GM18870 (cell line): ENCODE data around the gene PPIP5K1.

Experiments used
- ATAC-seq: cut with Tn5 transposase; IDR thresholded peaks from one replicate; pipeline ENCODE4 v1.9.1; 2021; ENCODE audit warnings: moderate library complexity; ENCODE audit not compliant: unreplicated experiment

The PPIP5K1 gene

DNA sequence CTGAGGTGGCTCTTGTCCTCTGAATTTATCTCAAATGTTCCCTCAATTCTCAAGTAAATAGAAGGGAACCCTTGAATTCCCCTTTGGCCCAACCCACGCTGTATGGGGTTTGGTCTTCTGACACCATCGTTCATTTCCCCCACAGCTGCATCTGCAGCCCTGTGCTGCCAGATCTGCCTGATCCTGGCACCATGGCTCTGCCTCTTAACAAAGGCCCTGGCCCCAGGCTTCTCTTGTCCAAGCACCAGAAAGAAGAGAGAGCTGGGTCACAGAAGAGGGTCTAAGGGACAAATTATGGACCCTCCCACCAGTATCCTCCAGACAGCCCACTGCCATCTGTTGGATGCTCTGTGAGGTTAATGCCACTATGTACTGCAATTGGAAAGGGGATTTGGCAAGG is 70.8 kb downstream of the PPIP5K1 start:
- ATAC-seq, result no peak

DNA sequence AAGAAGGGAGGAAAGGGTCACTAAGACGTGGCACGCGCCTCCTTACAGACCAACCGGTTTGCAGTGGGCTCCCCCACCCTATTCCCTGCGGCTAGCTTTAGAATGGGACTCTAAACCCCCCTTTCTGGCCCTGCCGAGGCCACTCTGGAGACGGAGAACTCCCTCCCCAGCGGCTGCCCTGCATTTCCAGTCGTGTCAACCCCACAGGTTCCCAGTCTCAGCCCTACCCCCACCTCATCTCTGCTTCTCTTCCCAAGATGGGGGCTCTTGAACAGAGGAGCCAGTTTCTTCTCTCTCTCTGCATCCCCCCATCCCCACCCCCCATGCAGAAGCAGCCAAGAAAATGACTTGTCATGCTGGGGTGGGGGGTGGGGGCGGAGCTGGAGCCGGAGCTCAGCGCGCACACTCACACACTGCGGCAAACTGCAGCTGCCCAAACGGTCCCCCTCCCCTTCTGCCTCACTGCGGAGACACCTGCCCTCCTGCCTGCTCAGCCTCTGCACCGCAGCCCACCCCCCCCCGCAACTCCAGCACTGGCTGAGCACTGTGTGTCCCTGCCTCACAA is 71.7 kb downstream of the PPIP5K1 start:
- ATAC-seq, result no peak

DNA sequence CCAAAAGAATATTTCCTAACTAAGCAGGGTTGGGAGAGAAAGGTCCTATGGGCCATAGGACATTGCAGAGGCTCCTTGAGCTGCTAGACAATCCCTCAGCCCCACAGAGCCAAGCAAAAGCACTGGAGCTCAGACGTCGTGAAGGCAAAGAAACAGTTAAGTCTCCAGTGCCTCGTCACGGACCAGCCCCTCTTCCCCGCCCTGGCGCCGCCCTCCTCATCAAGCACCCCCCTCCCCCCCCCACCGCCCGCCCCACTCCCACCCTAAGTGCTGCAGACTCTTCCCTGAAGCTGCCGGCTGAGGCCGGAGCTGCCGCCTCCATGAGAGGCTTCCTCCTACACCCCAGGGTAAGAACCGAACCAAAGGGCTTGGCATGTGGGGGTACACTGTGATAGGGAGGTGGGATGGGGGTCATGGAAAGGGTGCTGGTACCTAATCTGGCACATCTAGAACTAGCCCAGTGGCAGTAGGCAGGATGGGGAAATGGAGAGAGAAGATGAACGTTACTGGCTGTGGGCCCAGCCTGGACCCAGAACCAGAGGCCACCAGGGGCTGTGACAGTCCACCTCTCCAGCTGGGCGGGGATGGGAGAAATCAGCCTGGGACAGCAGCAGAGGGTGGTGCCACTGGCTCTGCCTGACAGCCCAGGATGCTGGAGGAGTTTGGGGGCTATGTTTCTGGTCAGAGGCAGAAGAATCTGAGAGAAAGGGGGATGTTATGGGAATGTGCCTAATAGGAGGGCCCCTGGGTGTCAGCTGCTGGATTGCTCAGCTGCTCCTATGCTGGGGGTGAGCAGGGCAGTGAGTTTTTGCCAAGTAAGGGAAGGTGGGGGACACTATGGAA is 72.4 kb downstream of the PPIP5K1 start, which contains the start of gene MAP1A:
TSS of gene MAP1A (plus strand) at position 255 of the 843 bp plus-strand sequence. CDS start 3,866 bp downstream, outside the sequence.
- ATAC-seq, result no peak

DNA sequence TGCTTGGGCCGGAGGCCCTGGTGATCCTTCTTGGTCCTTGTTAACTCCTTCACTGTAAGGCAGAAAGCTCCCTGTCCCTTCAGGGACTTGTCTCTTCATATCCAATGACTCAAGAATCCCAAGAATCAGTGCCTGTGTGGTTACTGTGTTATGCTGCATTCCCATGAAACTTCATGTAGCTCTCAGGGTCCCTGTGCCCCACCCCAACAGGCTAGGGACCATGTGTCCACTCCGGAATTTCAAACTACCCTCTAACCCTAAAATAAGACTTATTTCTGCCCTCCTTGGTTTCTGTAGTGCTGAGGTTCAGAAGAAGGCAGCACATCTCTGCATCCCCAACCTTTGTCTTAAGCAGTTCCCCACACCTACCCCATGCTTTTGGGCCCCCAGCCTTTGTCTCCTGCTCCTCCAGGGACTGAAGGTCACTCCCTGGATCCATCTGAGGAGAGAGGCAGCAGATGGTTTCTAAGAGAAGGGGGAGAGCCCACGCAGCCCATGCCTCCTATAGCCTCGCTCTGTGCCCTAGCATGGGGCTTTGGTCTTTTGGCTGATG is 73.1 kb downstream of the PPIP5K1 start:
- ATAC-seq, result no peak

DNA sequence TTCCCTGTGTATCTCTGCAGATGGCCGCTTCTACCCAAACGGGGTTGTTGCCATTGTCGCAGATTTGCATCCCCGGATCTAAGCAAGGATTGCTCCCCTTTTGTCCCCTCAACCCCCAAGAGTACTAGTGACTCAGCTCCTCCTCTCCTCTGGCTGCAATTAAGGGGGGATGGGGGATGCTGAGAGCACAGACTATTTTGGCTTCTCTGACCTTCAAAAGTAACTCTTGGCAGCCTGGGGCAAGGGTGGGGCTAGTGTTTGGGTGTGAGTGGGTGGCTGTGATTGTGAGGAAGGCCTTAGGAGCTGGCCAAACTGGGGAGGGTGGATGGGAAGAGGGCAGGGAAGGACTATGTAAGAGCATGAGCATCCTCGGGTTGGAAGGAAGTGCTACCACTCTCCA is 73.8 kb downstream of the PPIP5K1 start:
- ATAC-seq, result no peak

DNA sequence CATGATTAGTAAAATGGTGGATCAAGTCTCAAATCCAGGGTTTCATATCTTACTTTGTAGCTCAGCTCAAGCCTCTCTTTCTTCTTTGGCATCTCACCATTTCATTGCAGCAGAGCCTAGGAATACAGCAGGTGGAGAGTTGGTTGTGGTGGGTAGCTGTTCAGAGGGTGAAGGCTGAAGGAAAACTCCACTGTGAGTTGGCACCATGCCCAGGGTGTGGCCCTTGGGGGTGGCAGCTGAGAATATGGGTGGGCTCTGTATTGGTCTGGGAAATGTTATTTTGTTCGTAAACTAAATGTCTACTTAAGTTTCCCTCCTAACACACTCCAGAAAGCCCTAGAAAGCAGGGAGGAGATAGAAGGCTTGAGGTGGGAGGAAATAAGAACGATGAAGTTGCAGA is 74.3 kb downstream of the PPIP5K1 start:
- no peak for ATAC-seq

DNA sequence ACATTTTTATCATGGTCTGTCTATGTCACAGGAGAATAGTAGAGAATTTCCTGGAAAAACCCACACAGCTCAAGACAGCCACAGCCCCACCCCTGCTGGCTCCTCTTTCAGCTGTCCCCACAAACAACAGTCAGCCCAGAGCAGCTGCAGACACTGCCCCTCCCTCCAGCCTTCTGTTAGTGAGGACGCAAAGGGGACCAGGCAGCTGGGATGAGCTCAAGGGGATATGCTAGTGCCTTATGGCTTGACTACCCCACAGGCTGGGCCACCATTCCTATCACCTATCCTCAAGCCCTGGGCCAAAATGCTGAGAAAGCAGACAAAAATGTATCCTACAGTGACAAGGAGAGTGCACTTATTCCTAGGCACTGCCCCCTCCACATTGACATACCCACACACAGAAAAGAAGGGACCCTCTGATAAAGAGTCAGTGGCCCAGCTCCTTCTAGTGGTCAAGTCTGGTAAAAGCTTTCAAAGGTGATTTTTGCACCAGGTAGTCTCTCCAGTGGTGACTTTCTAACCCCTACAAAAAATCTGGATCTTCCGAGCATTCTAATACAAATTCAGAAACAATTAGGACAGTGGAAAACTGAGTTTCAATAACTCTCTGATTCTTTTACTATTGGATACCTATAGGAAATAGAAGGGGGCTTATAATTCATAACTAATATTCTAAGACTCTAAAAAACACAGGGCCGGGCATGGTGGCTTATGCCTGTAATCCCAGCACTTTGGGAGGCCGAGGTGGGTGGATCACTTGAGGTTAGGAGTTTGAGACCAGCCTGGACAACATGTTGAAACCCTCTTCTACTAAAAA is 75.6 kb downstream of the PPIP5K1 start:
- no peak for ATAC-seq

DNA sequence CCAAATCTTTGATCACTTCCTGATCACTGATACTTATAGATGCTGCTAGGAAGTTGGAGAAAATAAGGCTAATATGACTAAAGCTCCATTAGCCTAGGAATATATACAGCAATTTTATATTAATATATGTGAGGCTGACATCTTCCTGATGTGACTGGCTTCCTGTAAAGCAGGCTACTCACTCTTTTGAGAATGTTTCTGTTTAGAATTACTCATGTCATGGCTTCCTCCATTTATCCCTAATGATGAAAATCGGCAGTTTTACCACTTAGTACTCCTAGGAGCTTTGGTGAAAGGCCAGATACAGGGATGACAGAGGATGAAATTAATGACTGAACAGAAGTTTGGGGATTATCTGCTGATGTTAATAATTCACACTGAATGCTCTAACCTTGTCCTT is 76.5 kb downstream of the PPIP5K1 start:
- no peak for ATAC-seq

DNA sequence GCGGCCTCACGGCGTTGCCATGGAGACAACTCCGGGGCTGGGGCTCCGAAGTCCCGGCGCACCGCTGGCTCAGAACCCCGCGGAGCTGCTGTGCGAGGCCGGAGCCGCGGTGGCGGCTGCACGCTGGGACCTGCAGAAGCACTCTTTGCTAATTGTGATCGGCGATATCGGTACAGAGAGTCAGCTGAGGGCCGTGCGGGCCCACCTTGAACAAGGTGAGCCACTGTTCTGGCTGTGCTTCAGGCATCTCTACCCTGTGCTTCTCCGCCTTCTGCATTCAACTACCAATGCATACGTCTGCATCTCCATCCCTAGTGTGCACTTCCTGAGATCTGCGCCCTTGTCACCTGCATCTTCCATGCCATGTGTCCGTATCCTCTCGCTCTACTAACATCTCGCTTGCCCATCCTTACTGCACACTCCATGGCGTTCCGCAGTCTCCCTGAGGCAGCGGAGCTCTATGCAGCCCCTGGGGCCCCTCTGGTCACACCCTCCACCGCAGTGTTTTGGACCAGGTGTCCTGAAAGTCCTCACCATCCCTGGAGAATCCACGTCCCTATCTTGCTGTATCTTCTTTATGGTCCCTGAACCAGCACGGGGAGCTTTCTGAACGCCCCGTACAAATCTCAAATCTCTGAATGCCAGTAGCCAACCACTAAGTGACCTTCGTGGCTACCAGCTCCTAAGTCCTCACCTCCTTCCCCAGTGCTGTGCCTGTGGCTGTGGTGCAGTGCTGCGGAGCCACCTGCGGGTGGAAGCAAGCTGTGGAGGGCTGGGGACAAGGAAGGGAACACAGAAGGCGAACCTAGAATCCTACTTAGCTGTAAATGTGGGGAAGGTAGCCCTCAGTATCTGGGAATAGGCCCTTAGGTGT is 78.8 kb downstream of the PPIP5K1 start:
- ATAC-seq, result peak; percentile 29

DNA sequence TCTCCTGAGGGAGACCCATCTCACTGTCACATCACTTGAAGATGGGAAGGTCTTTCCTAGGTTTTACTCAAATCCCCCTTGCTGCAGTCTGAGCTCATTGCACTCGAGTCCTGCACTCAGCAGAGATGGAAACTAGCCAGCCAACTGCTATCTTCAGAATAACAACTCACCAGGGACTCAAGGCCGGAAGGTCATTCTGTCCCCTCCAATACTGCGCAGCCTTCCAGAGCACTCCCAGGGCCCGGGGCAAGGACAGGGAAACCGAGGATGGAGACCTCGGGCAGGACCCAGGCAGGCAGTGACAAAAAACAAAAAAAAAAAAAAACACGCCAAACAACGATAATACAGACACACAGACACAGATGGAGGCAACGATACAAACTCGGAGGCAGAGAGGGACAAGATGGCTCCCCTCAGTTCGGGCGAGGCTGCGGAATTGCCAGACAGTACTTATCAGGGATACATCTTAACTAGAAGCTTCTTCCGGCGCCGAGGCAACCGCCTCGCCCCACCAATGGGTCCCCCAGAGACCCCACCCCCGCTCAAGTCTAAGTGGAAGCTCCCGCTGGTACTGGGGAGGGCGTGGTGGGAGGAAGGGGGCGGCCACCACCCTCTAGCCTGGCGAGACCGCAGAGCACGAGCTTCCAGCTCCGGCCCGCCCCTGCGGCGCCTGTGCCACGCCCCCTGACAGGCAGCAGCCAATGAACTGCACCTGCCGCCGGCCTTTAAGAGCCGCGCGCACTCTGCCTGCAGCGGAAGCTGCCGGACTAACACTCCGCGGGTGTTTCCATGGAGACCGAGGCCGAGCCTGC is 79.6 kb downstream of the PPIP5K1 start:
- peak; percentile 88 for ATAC-seq

DNA sequence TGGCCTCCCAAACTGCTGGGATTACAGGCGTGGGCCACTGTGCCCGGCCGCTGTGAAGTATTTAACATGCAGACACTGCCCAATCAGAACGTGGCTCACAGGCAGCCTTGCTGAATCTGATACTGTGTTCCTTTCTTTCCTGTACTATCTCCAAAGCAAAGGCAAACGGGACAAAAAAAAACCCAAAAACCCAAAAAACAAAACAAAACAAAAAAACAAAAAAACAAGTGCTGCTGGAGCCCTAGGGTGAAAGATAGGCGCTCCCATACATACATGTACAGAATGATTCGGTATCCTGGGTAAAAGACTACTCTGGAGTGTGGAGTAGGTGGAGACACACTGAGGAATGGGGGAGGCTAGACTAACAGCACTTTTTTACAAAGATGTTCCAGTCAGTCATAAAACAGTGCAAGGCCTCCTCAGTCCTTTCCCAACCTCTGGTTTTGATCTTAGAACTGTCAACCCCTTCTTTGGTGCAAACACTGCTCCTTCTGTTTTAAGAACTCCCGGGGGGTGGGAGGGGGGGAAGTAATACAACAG is 80.3 kb downstream of the PPIP5K1 start:
- ATAC-seq, result no peak

DNA sequence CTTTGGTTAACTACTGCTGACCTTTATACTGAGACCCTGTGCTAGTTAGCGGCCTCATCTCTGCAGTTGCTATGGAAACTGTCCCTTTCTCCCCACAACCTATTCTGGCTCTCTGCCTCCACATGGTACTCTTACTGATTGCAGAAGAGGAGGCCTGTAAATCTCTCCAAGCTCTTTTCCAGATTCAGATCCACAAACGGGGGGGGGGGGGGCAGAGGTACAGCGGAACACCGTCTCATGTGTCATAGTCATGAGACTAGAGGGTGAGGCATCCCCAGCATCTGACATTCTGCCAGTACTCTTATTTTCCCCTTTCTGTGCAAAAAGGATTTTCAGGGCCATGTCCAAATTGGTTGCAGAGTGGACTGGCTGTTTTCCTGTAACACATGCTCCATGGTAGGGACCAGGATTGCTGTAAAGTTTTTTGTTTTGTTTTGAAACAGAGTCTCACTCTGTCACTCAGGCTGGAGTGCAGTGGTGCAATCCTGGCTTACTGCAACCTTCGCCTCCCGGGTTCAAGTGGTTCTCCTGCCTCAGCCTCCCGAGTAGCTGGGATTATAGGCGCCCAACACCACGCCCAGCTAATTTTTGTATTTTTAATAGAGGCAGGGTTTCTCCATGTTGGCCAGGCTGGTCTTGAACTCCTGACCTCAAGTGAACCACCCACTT is 80.9 kb downstream of the PPIP5K1 start:
- ATAC-seq, result no peak

DNA sequence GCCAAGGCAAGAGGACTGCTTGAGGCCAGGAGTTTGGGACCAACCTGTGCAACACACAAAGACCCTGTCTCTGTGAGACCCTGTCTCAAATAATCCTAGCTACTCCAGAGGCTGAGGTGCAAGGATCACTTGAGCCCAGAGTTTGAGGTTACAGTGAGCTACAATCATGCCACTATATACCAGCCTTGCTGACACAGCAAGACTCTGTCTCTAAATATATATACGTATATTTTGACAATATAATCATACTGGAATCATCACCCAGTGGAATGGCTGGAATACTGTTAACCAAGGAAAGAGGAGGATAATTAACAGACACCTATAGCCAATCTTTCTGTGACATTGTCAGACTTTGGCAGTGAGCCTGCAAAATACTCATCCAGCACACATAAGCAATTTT is 81.6 kb downstream of the PPIP5K1 start:
- ATAC-seq, result no peak

DNA sequence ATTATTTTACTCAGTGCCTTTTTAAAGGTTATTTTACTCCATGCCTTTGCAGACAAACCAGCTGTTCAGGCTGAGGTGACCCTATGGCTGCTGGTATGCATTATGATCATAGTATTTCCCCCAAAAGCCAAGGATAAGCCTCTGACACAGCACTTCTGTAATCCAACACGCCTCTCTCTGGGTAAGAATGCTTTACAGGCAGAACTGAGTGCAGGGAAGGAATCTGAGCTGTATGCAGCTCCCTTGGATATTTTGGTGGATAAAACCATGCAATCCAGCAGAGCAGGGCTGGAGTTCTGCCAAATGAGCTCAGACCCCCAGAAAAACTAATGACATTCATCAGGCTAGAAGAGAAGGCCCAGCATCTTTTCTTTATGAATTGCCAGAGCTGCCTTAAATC is 84.3 kb downstream of the PPIP5K1 start:
- no peak for ATAC-seq

DNA sequence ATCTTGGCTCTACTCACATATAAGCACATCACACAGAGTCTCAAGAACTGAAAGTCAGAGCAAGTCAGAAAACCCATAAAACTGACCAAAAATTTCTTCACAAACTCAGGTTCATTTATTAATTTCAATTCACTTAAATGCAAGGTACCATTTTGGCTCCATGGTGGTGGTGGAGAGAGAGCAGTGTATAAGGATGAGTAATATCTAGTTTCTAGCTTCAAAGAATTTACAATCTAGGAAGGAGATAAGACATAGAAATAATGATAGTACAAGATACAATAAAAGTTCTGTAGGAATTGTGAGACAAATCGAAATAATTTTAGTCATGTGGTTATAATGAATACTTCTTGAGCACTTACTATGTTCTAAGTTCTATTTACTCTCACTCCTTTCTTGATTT is 90.4 kb downstream of the PPIP5K1 start:
- no peak for ATAC-seq

DNA sequence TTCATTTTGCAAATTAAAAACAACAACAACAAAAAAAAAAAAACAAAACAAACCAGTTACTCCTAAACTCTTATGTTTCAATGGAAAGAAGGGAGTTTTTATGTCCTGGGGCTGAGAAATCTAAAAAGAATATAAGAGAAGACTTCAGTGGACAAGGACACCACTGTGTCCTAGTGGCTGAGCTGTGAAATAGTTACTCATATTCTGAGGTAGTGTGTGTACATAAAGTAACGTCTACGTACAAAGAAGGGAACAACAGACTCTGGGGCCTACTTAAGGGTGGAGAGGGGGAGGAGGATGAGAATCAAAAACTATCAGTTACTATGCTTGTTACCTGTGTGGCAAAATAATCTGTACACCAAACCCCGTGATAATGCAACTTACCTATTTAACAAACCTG is 91.0 kb downstream of the PPIP5K1 start:
- no peak for ATAC-seq

DNA sequence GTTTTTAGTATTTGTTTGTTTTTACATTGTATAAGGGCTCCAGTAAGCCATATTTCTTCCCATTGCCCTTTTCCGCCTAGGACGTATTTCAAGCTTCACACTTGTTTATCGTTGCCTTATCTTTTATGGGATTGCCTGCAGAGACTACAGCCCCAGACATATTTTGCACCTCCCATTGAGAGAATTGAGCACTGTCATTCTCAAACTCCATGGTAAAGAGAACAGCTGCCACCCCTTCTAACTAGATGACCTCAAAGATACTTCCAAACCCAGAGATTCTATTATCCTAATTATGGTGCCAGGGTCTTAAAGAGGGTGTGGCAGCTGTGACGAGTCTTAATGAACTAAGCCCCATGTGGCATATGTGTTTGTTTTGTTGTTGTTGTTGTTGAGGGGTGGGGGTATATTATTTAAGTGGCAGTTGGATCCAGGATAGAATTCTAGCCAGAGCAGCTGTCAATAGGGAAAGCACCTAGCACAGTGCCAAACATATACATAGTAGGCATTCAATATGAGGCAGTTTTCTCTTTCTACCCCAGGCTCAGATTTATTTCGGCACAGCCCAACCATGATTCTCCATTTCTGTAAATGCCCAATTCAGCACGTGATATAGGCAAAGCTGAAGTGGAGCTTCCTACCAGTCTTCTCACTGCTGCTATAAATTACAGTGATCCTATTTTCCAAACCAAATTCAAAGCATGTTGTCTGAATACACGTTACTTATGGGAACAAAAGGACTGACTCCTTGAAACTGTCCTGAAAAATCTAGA is 96.1 kb downstream of the PPIP5K1 start:
- ATAC-seq, result no peak
